ENCODE data around the gene MAP4.

MAP4 gene

GRCh38 chr3:47964740-47965139, 51.5 kb downstream of the MAP4 start:
- no peak for DNase-seq

GRCh38 chr3:47961815-47962606, 54.2 kb downstream of the MAP4 start:
- DNase-seq, result no peak

GRCh38 chr3:47961036-47961435, 55.2 kb downstream of the MAP4 start:
- no peak for DNase-seq

GRCh38 chr3:47956521-47956920, 59.7 kb downstream of the MAP4 start:
- DNase-seq, result no peak

- DNase-seq, result no peak
These were observed 61.6 kb downstream of the MAP4 start for GRCh38 chr3:47954567-47954966.

- DNase-seq, result no peak
These were observed 65.6 kb downstream of the MAP4 start for GRCh38 chr3:47950453-47951169.

- DNase-seq, result no peak
These were observed 66.2 kb downstream of the MAP4 start for GRCh38 chr3:47949979-47950378.

GRCh38 chr3:47940232-47940631, 76.0 kb downstream of the MAP4 start:
- no peak for DNase-seq

GRCh38 chr3:47932421-47932820, 83.8 kb downstream of the MAP4 start:
- no peak for DNase-seq

GRCh38 chr3:47930979-47931378, 85.2 kb downstream of the MAP4 start:
- no peak for DNase-seq

- no peak for DNase-seq
These were observed 99.5 kb downstream of the MAP4 start for GRCh38 chr3:47916696-47917095.

- DNase-seq, result no peak
These were observed 100.0 kb downstream of the MAP4 start for GRCh38 chr3:47916201-47916600.

- DNase-seq, result no peak
These were observed 104.2 kb downstream of the MAP4 start for GRCh38 chr3:47912006-47912504.

GRCh38 chr3:47910777-47911440, 105.3 kb downstream of the MAP4 start:
- DNase-seq, result no peak

- DNase-seq, result no peak
These were observed 106.0 kb downstream of the MAP4 start for GRCh38 chr3:47910233-47910632.

GRCh38 chr3:47909607-47910006, 106.6 kb downstream of the MAP4 start:
- DNase-seq, result no peak

- DNase-seq, result no peak
These were observed 107.5 kb downstream of the MAP4 start for GRCh38 chr3:47908744-47909143.

GRCh38 chr3:47907784-47908183, 108.4 kb downstream of the MAP4 start:
- DNase-seq, result no peak

GRCh38 chr3:47902746-47903145, 113.5 kb downstream of the MAP4 start:
- no peak for DNase-seq

- DNase-seq, result no peak
These were observed 114.9 kb downstream of the MAP4 start for GRCh38 chr3:47901280-47901833.

GRCh38 chr3:47899495-47900108, 116.6 kb downstream of the MAP4 start:
- no peak for DNase-seq

GRCh38 chr3:47897954-47898353, 118.3 kb downstream of the MAP4 start:
- no peak for DNase-seq

- DNase-seq, result no peak
These were observed 119.5 kb downstream of the MAP4 start for GRCh38 chr3:47896736-47897135.

All from suppressor macrophage treated with lipopolysaccharide for 1 hour (primary cell).